Coronary artery (tissue), 2 donors: ENCODE data around the gene KIF1B.

Experiments used
- DNase-seq: peaks from one replicate; pipeline ENCODE4 v3.0.0-alpha.2; 2017; ENCODE audit warnings: low spot score
- H3K27ac ChIP-seq, 2 donors: fragments of 200-600 bp; sonication (generic); one replicate each; pipeline ENCODE4 v1.5.1; 2016 to 2019
- H3K4me3 ChIP-seq: fragments of 200-600 bp; sonication (generic); 2 replicates; pipeline ENCODE4 v1.5.1; 2016; ENCODE audit warnings: mild to moderate bottlenecking, moderate library complexity
- TF ChIP-seq, protein P1 (sequence below): fragments of 200-600 bp; sonication (generic); IDR thresholded peaks from one replicate; pipeline ENCODE4 v1.5.1; 2019; ENCODE audit warnings: antibody characterized with exemption

Gene KIF1B

DNA sequence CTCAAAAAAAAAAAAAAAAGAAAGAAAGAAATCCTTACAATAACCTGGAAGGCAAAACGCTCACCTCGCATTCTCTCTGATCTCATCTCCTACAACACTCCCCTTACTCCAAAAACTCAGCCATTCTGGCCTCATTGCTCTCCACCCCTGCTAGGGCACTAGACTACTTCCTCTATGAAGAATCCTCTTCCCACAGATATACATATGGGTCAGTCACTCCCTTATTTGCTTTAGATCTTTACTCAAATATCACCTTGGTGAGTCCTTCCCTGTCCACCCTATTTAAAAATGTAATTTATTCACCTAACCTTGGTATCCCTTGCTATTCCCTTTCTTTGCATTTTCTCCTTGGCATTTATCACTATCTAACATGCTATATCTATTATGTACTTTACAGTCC is 24.6 kb upstream of the KIF1B start:
- no peak for DNase-seq
- no peak overlapping the region for H3K4me3 ChIP-seq
- no peak overlapping the region for H3K27ac ChIP-seq
- TF ChIP-seq, protein P1, sequence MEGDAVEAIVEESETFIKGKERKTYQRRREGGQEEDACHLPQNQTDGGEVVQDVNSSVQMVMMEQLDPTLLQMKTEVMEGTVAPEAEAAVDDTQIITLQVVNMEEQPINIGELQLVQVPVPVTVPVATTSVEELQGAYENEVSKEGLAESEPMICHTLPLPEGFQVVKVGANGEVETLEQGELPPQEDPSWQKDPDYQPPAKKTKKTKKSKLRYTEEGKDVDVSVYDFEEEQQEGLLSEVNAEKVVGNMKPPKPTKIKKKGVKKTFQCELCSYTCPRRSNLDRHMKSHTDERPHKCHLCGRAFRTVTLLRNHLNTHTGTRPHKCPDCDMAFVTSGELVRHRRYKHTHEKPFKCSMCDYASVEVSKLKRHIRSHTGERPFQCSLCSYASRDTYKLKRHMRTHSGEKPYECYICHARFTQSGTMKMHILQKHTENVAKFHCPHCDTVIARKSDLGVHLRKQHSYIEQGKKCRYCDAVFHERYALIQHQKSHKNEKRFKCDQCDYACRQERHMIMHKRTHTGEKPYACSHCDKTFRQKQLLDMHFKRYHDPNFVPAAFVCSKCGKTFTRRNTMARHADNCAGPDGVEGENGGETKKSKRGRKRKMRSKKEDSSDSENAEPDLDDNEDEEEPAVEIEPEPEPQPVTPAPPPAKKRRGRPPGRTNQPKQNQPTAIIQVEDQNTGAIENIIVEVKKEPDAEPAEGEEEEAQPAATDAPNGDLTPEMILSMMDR = no peak

DNA sequence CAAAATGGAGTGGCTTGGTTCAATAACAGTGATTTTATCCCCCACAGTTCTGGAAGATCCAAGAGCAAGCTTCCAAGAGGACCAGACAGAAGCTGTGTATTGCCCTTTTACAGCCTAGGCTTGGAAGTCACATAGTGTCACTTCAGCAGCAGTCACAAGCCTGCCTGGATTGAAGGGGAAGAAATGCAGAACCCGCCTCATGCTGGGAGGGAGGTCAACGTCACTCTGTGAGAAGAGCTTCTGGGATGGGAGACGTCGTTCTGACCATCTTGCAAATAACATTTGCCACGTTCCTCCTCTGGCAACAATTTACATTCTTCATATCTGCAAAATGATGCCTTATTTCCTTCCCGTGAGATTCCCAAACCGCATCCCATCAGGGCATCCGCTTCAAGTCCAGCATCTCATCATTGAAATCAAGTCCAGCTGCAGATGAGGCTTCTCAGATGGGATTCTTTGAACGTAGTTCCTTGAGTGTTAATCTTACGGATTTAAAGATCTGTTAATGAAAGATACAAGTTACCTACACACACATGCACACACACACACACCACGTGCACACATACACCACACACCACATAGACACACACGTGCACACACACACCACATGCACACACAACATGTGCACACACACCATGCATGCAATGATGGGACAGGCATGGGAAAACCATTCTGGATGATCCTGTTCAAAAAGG is 23.9 kb upstream of the KIF1B start:
- no peak for DNase-seq
- Histone ChIP-seq H3K4me3 (no peak overlapping the region), H3K27ac (no peak overlapping the region)
- TF ChIP-seq, protein P1 = no peak

GRCh38 chr1:10187026-10187334 is 23.4 kb upstream of the KIF1B start:
- TF ChIP-seq, protein P1 = no peak
- Histone ChIP-seq H3K27ac (no peak overlapping the region), H3K4me3 (no peak overlapping the region)
- no peak for DNase-seq

DNA sequence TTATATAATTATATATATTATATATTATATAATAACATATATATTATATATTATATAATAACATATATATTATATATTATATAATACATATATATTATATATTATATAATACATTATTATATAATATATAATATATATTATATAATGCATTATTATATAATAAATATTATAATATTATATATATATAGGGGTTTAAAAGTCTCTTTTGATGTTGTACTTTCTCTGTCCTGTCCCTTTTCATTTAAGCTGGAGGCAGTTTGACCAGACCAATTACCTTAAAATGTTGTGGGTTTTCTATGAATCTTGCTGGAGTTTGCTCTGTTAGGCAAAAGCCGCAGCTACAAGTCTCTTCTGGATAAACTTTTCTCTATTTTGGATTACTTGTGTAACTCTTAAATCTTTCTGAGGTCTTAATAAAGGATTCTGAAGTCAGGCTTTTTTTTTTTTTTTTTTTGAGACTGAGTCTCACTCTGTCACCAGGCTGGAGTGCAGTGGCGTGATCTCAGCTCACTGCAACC is 22.2 kb upstream of the KIF1B start:
- Histone ChIP-seq H3K4me3 (no peak overlapping the region), H3K27ac (no peak overlapping the region)
- no peak for DNase-seq
- TF ChIP-seq, protein P1 = no peak

GRCh38 chr1:10189659-10190058 is 20.7 kb upstream of the KIF1B start:
- TF ChIP-seq, protein P1 = no peak
- no peak overlapping the region for H3K27ac ChIP-seq
- no peak overlapping the region for H3K4me3 ChIP-seq
- no peak for DNase-seq

- no peak for DNase-seq
- Histone ChIP-seq H3K27ac (no peak overlapping the region), H3K4me3 (no peak overlapping the region)
- TF ChIP-seq, protein P1 = no peak
Measured at GRCh38 chr1:10192263-10192662, 18.1 kb upstream of the KIF1B start.

DNA sequence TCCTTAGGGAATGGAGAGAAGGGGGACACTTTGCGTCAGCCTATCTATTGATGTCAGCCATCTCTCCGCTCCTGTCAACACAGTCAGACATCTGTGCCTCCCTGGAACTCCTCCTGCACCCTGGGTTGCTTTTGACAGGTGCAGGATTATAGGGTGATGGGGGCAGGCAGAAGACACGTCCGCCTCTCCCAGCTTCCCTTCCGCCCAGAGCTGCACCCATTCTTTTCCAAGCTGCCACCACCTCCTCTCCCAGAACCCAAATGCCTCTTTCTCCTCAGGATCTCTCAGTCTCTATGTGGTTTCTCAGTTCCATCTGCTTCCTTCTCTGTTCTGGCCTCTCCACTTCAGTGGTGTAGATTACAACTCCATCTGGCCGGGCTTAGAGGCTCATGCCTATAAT is 17.1 kb upstream of the KIF1B start:
- Histone ChIP-seq H3K27ac (no peak overlapping the region), H3K4me3 (no peak overlapping the region)
- no peak for DNase-seq
- TF ChIP-seq, protein P1 = no peak
